Mesenchymal stem cell (in vitro differentiated cells and primary cell): ENCODE measurements around the gene DESI1.
A peak's percentile ranks its signal among the peaks of the same experiment; 100 is the strongest.
"Not testable (repeated sequence)": the region's sequence is repeated elsewhere in the genome, so short reads cannot be mapped to it uniquely, and the experiment has no call there.

Experiments
- DNase-seq: peaks from one replicate; pipeline ENCODE4 v3.0.0-alpha.2; 2013
- H2AFZ ChIP-seq: one replicate; pipeline ENCODE4 v1.6.1; 2013; ENCODE audit warnings: low read depth, mild to moderate bottlenecking, control low read depth, inconsistent platforms, low read length, moderate library complexity
- H2AK5ac ChIP-seq: 2 replicates; pipeline ENCODE4 v1.6.1; 2013; ENCODE audit warnings: low read length, moderate library complexity, mild to moderate bottlenecking, inconsistent platforms; ENCODE audit not compliant: severe bottlenecking
- H2BK120ac ChIP-seq: one replicate; pipeline ENCODE4 v1.6.1; 2013; ENCODE audit warnings: low read depth, mild to moderate bottlenecking, inconsistent platforms, low read length, moderate library complexity
- H2BK12ac ChIP-seq, 2 experiments: one replicate each; pipeline ENCODE4 v1.6.1; 2013; ENCODE audit warnings: inconsistent platforms in 2 of 2, low read length in 2 of 2, mild to moderate bottlenecking in 2 of 2, moderate library complexity in 2 of 2, control low read depth in 1 of 2
- H2BK15ac ChIP-seq: one replicate; pipeline ENCODE4 v1.6.1; 2013; ENCODE audit warnings: mild to moderate bottlenecking, low read depth, inconsistent platforms; ENCODE audit not compliant: poor library complexity, severe bottlenecking
- H2BK5ac ChIP-seq: 2 replicates; pipeline ENCODE4 v1.6.1; 2013; ENCODE audit warnings: low read depth, mild to moderate bottlenecking, low read length, control low read depth, inconsistent platforms; ENCODE audit not compliant: poor library complexity, severe bottlenecking
- H3K14ac ChIP-seq, 2 experiments: one replicate each; pipeline ENCODE4 v1.6.1; 2013; ENCODE audit warnings: inconsistent platforms in 2 of 2, low read length in 2 of 2, control low read depth in 1 of 2, mild to moderate bottlenecking in 1 of 2, moderate library complexity in 1 of 2
- H3K18ac ChIP-seq, 2 experiments: one replicate each; pipeline ENCODE4 v1.6.1; 2013; ENCODE audit warnings: inconsistent platforms in 2 of 2, low read length in 2 of 2, control low read depth in 1 of 2, low read depth in 1 of 2, mild to moderate bottlenecking in 1 of 2
- H3K23ac ChIP-seq, 2 experiments: one replicate each; pipeline ENCODE4 v1.6.1; 2013; ENCODE audit warnings: inconsistent platforms in 2 of 2, low read length in 2 of 2, mild to moderate bottlenecking in 2 of 2, moderate library complexity in 2 of 2, control low read depth in 1 of 2
- H3K27ac ChIP-seq: 2 replicates; pipeline ENCODE4 v1.5.1; 2013; ENCODE audit warnings: mild to moderate bottlenecking, moderate library complexity, low read length, control low read depth, inconsistent platforms; ENCODE audit not compliant: poor library complexity, severe bottlenecking
- H3K27me3 ChIP-seq, 2 experiments: 2 replicates each; pipeline versions ENCODE4 v1.6.1 to v1.7.0; 2013; ENCODE audit warnings: low read length in 2 of 2, mild to moderate bottlenecking in 2 of 2, moderate library complexity in 2 of 2, control low read depth in 1 of 2, inconsistent platforms in 1 of 2; ENCODE audit not compliant: control insufficient read depth in 1 of 2, insufficient read depth in 1 of 2
- H3K36me3 ChIP-seq, 2 experiments: 2 replicates each; pipeline versions ENCODE4 v1.6.1 to v1.7.0; 2013; ENCODE audit warnings: low read length in 2 of 2, control low read depth in 1 of 2, inconsistent platforms in 1 of 2, low read depth in 1 of 2, mild to moderate bottlenecking in 1 of 2; ENCODE audit not compliant: insufficient read depth in 2 of 2, control insufficient read depth in 1 of 2
- H3K4ac ChIP-seq, 2 experiments: one replicate each; pipeline ENCODE4 v1.6.1; 2013; ENCODE audit warnings: inconsistent platforms in 2 of 2, low read length in 2 of 2, mild to moderate bottlenecking in 2 of 2, moderate library complexity in 2 of 2, control low read depth in 1 of 2, low read depth in 1 of 2
- H3K4me1 ChIP-seq: 2 replicates; pipeline ENCODE4 v1.6.1; 2013; ENCODE audit warnings: low read depth, low read length, control low read depth; ENCODE audit not compliant: control insufficient read depth, insufficient read depth
- H3K4me2 ChIP-seq: 2 replicates; pipeline ENCODE4 v1.6.1; 2013; ENCODE audit warnings: low read length, mild to moderate bottlenecking, inconsistent platforms; ENCODE audit not compliant: poor library complexity, severe bottlenecking
- H3K4me3 ChIP-seq, 2 experiments: 2 replicates each; pipeline versions ENCODE4 v1.5.1 to v1.7.0; 2013; ENCODE audit warnings: low read length in 2 of 2, mild to moderate bottlenecking in 2 of 2, control low read depth in 1 of 2, low read depth in 1 of 2; ENCODE audit not compliant: insufficient read depth in 1 of 2
- H3K79me1 ChIP-seq: replicated peaks from 2 replicates; pipeline ENCODE4 v1.6.1; 2013; ENCODE audit warnings: mild to moderate bottlenecking, control low read depth, low read length, inconsistent platforms; ENCODE audit not compliant: poor library complexity, severe bottlenecking
- H3K9ac ChIP-seq: 2 replicates; pipeline ENCODE4 v1.7.0; 2013; ENCODE audit warnings: mild to moderate bottlenecking, low read length, moderate library complexity
- H3K9me3 ChIP-seq: 2 replicates; pipeline ENCODE4 v1.7.0; 2013; ENCODE audit warnings: mild to moderate bottlenecking, low read length; ENCODE audit not compliant: control insufficient read depth
- H4K8ac ChIP-seq: one replicate; pipeline ENCODE4 v1.6.1; 2013; ENCODE audit warnings: inconsistent platforms, mild to moderate bottlenecking, low read length, moderate library complexity
- H4K91ac ChIP-seq: one replicate; pipeline ENCODE4 v1.6.1; 2013; ENCODE audit warnings: mild to moderate bottlenecking, low read length, inconsistent platforms
- WGBS: methylation state at CpG from one replicate; pipeline ENCODE4 v1.1.7; 2013; ENCODE audit warnings: mixed read lengths; 5-methylcytosine and 5-hydroxymethylcytosine counted together

The DESI1 gene

GRCh38 chr22:41631615-41632014 lies 10.8 kb upstream of the DESI1 start:
- not testable (repeated sequence) for H3K4me2 ChIP-seq, H2BK120ac ChIP-seq, H3K14ac ChIP-seq, H3K4ac ChIP-seq, H2AK5ac ChIP-seq, DNase-seq, H3K9me3 ChIP-seq, H2BK15ac ChIP-seq, H3K23ac ChIP-seq, H2BK5ac ChIP-seq, H3K9ac ChIP-seq, H2AFZ ChIP-seq, H3K79me1 ChIP-seq, H4K8ac ChIP-seq, H3K18ac ChIP-seq, H4K91ac ChIP-seq, H3K27me3 ChIP-seq, H3K27ac ChIP-seq, H3K4me1 ChIP-seq, H3K4me3 ChIP-seq, H2BK12ac ChIP-seq
- peaks cover 58 to 75% of the 10 kb centered on the region in 2 experiments for H3K36me3 ChIP-seq
- WGBS, result 100% methylated on average over 14 of the region's 23 CpGs

GRCh38 chr22:41631115-41631514 lies 10.3 kb upstream of the DESI1 start:
- H2BK5ac ChIP-seq, H3K23ac ChIP-seq, H3K4me2 ChIP-seq, H3K9ac ChIP-seq, DNase-seq, H3K4me1 ChIP-seq, H4K91ac ChIP-seq, H3K27me3 ChIP-seq, H3K4me3 ChIP-seq, H3K9me3 ChIP-seq, H3K79me1 ChIP-seq, H3K14ac ChIP-seq, H2BK15ac ChIP-seq, H2AFZ ChIP-seq, H3K18ac ChIP-seq, H2AK5ac ChIP-seq, H4K8ac ChIP-seq, H3K4ac ChIP-seq, H3K27ac ChIP-seq, H2BK12ac ChIP-seq, H2BK120ac ChIP-seq: not testable (repeated sequence)
- peaks cover 59 to 73% of the 10 kb centered on the region in 2 experiments for H3K36me3 ChIP-seq
- WGBS, result 99% methylated on average over 8 of the region's 28 CpGs

GRCh38 chr22:41625577-41625976 lies 4.7 kb upstream of the DESI1 start:
- H3K4ac ChIP-seq, result no peak overlapping the region
- H3K27ac ChIP-seq, result no peak overlapping the region
- H2BK12ac ChIP-seq, result no peak overlapping the region
- H2BK5ac ChIP-seq, result no peak overlapping the region
- H4K8ac ChIP-seq, result no peak overlapping the region
- no peak overlapping the region for H3K4me2 ChIP-seq
- peaks cover 58 to 69% of the 10 kb centered on the region in 2 experiments for H3K36me3 ChIP-seq
- H2AK5ac ChIP-seq, result no peak overlapping the region
- H2BK15ac ChIP-seq, result no peak overlapping the region
- H3K9ac ChIP-seq, result no peak overlapping the region
- 96% methylated on average over 6 of the region's 7 CpGs for WGBS
- DNase-seq, result no peak
- H2BK120ac ChIP-seq, result no peak overlapping the region
- no peak overlapping the region for H2AFZ ChIP-seq
- H3K4me3 ChIP-seq, result no peak overlapping the region
- no peak overlapping the region for H3K18ac ChIP-seq
- no peak overlapping the region for H3K23ac ChIP-seq
- no peaks in the 10 kb centered on the region for H3K4me1 ChIP-seq
- no peak overlapping the region for H4K91ac ChIP-seq
- no peaks in the 10 kb centered on the region for H3K9me3 ChIP-seq
- no peak overlapping the region for H3K14ac ChIP-seq
- H3K27me3 ChIP-seq, result no peaks in the 10 kb centered on the region
- peaks cover 12% of the 10 kb centered on the region for H3K79me1 ChIP-seq

GRCh38 chr22:41621911-41622179 lies 1.0 kb upstream of the DESI1 start:
- Histone ChIP-seq H4K8ac (no peak overlapping the region), H3K14ac (no peak overlapping the region), H3K27ac (peak overlapping the region; percentile 87), H3K23ac (no peak overlapping the region), H3K9ac (peak overlapping the region; percentile 94), H2AK5ac (no peak overlapping the region), H2AFZ (no peak overlapping the region), H4K91ac (no peak overlapping the region), H2BK120ac (no peak overlapping the region), H3K4me2 (peak overlapping the region; percentile 83), H3K9me3 (no peaks in the 10 kb centered on the region), H3K27me3 (no peaks in the 10 kb centered on the region), H2BK12ac (no peak overlapping the region), H3K36me3 (peaks cover 32 to 38% of the 10 kb centered on the region in 2 experiments), H2BK5ac (no peak overlapping the region), H3K79me1 (peaks cover 5% of the 10 kb centered on the region), H3K4me3 (peak overlapping the region; percentile 82 to 84), H3K4ac (peak overlapping the region in 1 of 2 experiments; percentile 21), H2BK15ac (no peak overlapping the region), H3K18ac (peak overlapping the region in 1 of 2 experiments; percentile 50), H3K4me1 (peaks cover 3% of the 10 kb centered on the region)
- 15% methylated on average over 8 of the region's 8 CpGs for WGBS
- DNase-seq, result no peak
